ENCODE measurements around the gene MACO1. TPM values are rescaled to one million over a fixed set of nuclear protein-coding genes. Genes with fewer than 3 reads are reported as not detected.

MACO1 gene
- total and polyA plus RNA-seq, 9 of the 15 experiments (the other 6 are each of a cell fraction or from before 2014, with no cell fraction given): 4.6 to 28.4 (median 21.7) TPM

DNA sequence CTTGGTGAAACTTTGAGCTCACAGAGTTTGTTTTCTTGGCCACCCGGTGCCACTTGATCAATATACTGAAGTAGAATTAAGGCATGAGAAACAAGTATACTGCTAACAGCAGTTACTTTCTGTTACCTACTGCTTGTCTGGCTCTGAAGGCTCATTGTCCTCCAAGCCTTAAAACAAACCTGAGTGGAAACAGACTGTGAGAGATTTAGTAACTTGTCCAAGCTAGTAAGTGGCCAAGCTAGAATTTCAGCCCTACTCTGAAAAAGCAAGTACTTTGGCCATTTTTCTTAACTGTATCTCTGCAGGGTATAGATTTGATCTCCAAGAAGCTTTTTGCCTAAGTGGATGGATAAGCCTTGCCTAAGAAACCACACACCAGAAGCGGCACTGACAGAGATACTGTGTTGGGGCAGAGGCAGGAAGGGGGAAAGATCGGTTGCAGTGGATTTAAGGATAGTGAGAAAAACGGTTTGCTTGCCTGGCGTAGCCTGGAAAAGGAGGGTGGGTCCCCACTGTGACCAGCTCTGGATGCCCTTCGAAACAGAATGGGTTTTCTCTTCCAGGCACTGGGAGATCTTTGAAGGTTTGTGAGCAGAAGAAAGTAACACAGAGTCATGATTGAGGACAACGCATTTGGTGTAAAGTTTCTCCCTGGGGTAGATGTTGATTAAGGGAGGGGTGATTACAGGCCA is 2.1 kb upstream of the MACO1 start (continued):
- TF ChIP-seq CHD7 (IDR thresholded peaks at IDR 0.05; ENCODE audit: low read depth, low read length) (no peak), ESRRA (IDR thresholded peaks at IDR 0.05; ENCODE audit: borderline replicate concordance, low read depth) (peak; percentile 32; the same call in 1 of the 2 replicates), TGIF2 (CRISPR knock-in tag; IDR thresholded peaks at IDR 0.05) (no peak), TCF3 (CRISPR knock-in tag; IDR thresholded peaks at IDR 0.05) (0 out of 2 replicates have a peak, but pooled peaks have one; percentile 9), ZNF57 (CRISPR knock-in tag; IDR thresholded peaks at IDR 0.05) (no peak), ARID1B (IDR thresholded peaks at IDR 0.05) (peak; percentile 78), MTA2 (IDR thresholded peaks at IDR 0.05; ENCODE audit: low read depth) (0 out of 2 replicates have a peak, but pooled peaks have one; percentile 21), ZBTB1 (CRISPR knock-in tag; IDR thresholded peaks at IDR 0.05; ENCODE audit: borderline replicate concordance, low read depth) (no peak), XRCC5 (IDR thresholded peaks at IDR 0.05; ENCODE audit: low read depth, low read length) (0 out of 2 replicates have a peak, but pooled peaks have one; percentile 18), GATA2 (CRISPR knock-in tag; IDR thresholded peaks at IDR 0.05) (no peak), NR2C2 (CRISPR knock-in tag; IDR thresholded peaks at IDR 0.05) (no peak), NR2C2 (tag; IDR thresholded peaks at IDR 0.05) (no peak)
- TF ChIP-seq, protein P1, sequence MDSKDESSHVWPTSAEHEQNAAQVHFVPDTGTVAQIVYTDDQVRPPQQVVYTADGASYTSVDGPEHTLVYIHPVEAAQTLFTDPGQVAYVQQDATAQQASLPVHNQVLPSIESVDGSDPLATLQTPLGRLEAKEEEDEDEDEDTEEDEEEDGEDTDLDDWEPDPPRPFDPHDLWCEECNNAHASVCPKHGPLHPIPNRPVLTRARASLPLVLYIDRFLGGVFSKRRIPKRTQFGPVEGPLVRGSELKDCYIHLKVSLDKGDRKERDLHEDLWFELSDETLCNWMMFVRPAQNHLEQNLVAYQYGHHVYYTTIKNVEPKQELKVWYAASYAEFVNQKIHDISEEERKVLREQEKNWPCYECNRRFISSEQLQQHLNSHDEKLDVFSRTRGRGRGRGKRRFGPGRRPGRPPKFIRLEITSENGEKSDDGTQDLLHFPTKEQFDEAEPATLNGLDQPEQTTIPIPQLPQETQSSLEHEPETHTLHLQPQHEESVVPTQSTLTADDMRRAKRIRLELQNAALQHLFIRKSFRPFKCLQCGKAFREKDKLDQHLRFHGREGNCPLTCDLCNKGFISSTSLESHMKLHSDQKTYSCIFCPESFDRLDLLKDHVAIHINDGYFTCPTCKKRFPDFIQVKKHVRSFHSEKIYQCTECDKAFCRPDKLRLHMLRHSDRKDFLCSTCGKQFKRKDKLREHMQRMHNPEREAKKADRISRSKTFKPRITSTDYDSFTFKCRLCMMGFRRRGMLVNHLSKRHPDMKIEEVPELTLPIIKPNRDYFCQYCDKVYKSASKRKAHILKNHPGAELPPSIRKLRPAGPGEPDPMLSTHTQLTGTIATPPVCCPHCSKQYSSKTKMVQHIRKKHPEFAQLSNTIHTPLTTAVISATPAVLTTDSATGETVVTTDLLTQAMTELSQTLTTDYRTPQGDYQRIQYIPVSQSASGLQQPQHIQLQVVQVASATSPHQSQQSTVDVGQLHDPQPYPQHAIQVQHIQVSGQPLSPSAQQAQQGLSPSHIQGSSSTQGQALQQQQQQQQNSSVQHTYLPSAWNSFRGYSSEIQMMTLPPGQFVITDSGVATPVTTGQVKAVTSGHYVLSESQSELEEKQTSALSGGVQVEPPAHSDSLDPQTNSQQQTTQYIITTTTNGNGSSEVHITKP (IDR thresholded peaks at IDR 0.05; ENCODE audit: partially characterized antibody): peak; percentile 24

Data from K562 (cell line).